Activated B cell treated with CpG ODN at 0.5 μM for 24 hours (primary cell): ENCODE data around the gene HMG20A. TPM values are rescaled to one million over a fixed set of nuclear protein-coding genes. Genes with fewer than 3 reads are reported as not detected.

Experiments used
- ATAC-seq: fragments of 200-7000 bp; cut with Tn5 transposase; one replicate; pipeline ENCODE4 v1.10.0; 2021; ENCODE audit warnings: low read depth, mild to moderate bottlenecking, moderate library complexity
- CTCF ChIA-PET: fragments of 350-600 bp; sonication (Branson Sonifier 250); formaldehyde crosslinking; loops from one replicate; lab custom pipeline; 2021; ENCODE audit warnings: antibody characterized with exemption; lab: Charles Lee
- POLR2A ChIA-PET: fragments of 350-600 bp; sonication (Branson Sonifier 250); formaldehyde crosslinking; loops from one replicate; lab custom pipeline; 2021; ENCODE audit warnings: antibody characterized with exemption; lab: Charles Lee
- DNase-seq: peaks from one replicate; pipeline ENCODE4 v3.0.0; 2022
- H3K27ac Mint-ChIP-seq: one replicate; pipeline ENCODE4 v1.8.0; 2020; ENCODE audit warnings: mixed read lengths
- H3K27me3 Mint-ChIP-seq: one replicate; pipeline ENCODE4 v1.8.0; 2021; ENCODE audit warnings: mixed read lengths
- H3K36me3 Mint-ChIP-seq: one replicate; pipeline ENCODE4 v1.8.0; 2021; ENCODE audit warnings: low read depth, mixed read lengths
- H3K4me1 Mint-ChIP-seq: one replicate; pipeline ENCODE4 v1.8.0; 2021; ENCODE audit warnings: mixed read lengths
- H3K4me3 Mint-ChIP-seq: one replicate; pipeline ENCODE4 v1.8.0; 2020; ENCODE audit warnings: mild to moderate bottlenecking, mixed read lengths
- H3K9me3 Mint-ChIP-seq: one replicate; pipeline ENCODE4 v1.8.0; 2020; ENCODE audit warnings: mixed read lengths
- intact Hi-C: fragments of 100-400 bp; cut with micrococcal nuclease; formaldehyde crosslinking; loops from one replicate; pipeline ENCODE4 v1.15.1; 2024
- total RNA-seq: library from RNA; stranded (reverse); gene quantifications from 2 replicates; pipeline ENCODE4 v1.2.3, GENCODE V29; 2022
- TF ChIP-seq, protein P1 (sequence below): fragments of 200-600 bp; IDR thresholded peaks from one replicate; pipeline ENCODE4 v1.8.0; 2022; ENCODE audit warnings: antibody characterized with exemption, mild to moderate bottlenecking

Gene HMG20A
- total RNA-seq, 1 donor from 2014 or later = 53.9 TPM

DNA sequence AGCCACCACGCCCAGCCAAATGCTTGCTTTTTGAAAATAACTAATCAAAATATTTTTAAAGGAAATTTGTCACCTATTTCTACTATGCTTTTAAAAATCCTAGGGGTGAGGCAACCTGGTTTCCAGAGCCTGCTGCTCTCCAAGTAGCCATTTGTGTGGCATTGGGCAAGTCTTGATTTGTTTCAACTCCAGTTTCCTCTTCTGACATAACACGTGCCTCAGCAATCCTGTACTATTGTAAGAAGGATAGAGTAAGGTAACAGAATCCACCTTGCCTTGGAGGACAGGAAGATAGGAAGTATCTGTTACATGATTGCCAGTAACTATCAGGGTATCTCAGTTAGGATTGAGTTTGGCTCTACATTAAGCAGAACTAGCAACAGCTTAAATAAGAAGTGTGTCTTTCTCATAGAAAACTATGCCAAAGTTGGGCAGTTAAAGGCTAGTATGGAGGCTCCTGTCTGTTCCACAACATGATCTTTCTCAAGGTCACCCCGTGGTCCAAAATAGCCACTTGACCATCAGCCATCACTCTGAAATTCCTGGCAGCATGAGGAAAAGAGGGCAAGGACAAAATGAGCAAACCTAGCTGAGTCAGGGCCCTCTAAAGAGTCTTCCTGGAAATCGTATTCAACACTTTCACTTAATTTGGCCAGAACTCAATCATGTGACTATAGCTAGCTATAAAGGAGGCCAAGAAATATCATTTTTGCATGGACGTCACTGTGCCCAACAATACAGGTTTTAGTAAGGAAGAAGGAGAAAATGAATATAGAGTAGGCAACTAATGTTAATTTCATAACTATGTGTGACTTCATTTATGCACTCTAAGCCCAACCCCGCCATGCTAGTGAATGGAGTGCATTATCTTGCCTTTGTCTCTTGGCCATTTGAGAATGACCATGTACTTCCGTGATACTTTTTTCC, 66.1 kb downstream of the HMG20A start:
- H3K4me1 Mint-ChIP-seq = peaks cover 9% of the 10 kb centered on the region
- no peak overlapping the region for H3K4me3 Mint-ChIP-seq
- H3K27me3 Mint-ChIP-seq = no peaks in the 10 kb centered on the region
- H3K9me3 Mint-ChIP-seq = no peaks in the 10 kb centered on the region
- H3K36me3 Mint-ChIP-seq = peaks cover 55% of the 10 kb centered on the region
- ATAC-seq (no peak), DNase-seq (no peak)
- POLR2A ChIA-PET = interaction anchor here (0.6 kb wide), 1 partner anchor 533 kb away, joined by 4 read pairs; no protein-coding TSS in a partner anchor
- CTCF ChIA-PET = interaction anchor here (1.4 to 1.5 kb wide), 2 partner anchors 10 to 57 kb away, joined by 3 to 5 read pairs; no protein-coding TSS in a partner anchor
- H3K27ac Mint-ChIP-seq = no peak overlapping the region
- intact Hi-C loops = no loop called here
- TF ChIP-seq, protein P1, sequence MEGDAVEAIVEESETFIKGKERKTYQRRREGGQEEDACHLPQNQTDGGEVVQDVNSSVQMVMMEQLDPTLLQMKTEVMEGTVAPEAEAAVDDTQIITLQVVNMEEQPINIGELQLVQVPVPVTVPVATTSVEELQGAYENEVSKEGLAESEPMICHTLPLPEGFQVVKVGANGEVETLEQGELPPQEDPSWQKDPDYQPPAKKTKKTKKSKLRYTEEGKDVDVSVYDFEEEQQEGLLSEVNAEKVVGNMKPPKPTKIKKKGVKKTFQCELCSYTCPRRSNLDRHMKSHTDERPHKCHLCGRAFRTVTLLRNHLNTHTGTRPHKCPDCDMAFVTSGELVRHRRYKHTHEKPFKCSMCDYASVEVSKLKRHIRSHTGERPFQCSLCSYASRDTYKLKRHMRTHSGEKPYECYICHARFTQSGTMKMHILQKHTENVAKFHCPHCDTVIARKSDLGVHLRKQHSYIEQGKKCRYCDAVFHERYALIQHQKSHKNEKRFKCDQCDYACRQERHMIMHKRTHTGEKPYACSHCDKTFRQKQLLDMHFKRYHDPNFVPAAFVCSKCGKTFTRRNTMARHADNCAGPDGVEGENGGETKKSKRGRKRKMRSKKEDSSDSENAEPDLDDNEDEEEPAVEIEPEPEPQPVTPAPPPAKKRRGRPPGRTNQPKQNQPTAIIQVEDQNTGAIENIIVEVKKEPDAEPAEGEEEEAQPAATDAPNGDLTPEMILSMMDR = no peak

DNA sequence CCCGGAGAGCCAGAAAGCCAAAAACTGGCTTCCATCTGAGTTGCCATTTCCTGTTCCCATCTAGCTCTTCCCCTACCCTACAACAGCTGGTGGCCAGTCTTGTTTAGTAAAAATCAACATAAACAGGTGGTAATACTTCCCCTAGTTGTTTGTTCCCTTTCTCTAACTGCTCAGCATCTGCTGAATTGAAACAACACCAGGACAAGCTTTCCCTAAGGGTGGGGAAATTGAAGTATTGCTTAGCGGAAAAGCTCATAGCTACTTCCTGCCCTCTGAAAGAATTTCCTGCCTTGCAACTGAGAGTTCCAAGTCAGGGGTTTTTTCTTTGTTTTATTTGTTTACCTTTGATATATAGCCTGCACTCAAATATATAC, 66.8 kb downstream of the HMG20A start:
- DNase-seq = no peak
- intact Hi-C loops = no loop called here
- no peak for ATAC-seq
- no peak overlapping the region for H3K4me3 Mint-ChIP-seq
- H3K27ac Mint-ChIP-seq = no peak overlapping the region
- TF ChIP-seq, protein P1 = no peak
- H3K4me1 Mint-ChIP-seq = peaks cover 9% of the 10 kb centered on the region
- peaks cover 51% of the 10 kb centered on the region for H3K36me3 Mint-ChIP-seq
- POLR2A ChIA-PET = interaction anchor here (0.6 kb wide), 1 partner anchor 533 kb away, joined by 4 read pairs; no protein-coding TSS in a partner anchor
- H3K27me3 Mint-ChIP-seq = no peaks in the 10 kb centered on the region
- H3K9me3 Mint-ChIP-seq = no peaks in the 10 kb centered on the region
- CTCF ChIA-PET = interaction anchor here (1.4 kb wide), 1 partner anchor 9 kb away, joined by 3 read pairs; no protein-coding TSS in a partner anchor

DNA sequence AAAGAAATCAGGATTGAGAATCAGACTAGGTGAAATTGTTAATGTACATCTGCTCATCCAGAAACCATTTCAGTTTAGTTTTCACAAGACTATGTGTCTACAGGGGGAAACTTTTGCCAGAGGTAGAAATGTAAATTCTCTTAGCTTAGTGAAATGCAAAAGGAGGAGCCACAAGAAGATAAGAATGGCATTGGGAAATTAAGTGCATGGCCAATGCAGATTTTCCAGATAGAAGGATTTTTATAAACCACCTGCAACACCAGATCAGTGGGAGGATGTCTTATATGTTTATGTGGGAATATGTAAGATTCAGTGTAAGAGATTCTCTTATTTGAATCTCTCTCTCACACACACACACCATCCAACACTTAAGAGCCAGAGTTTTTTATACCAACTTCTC, 67.2 kb downstream of the HMG20A start:
- Mint-ChIP-seq H3K36me3 (peaks cover 47% of the 10 kb centered on the region), H3K9me3 (no peaks in the 10 kb centered on the region), H3K4me3 (no peak overlapping the region), H3K27me3 (no peaks in the 10 kb centered on the region), H3K27ac (no peak overlapping the region), H3K4me1 (peaks cover 12% of the 10 kb centered on the region)
- ChIA-PET POLR2A (no interaction called here), CTCF (interaction anchor here (1.4 kb wide), 1 partner anchor 9 kb away, joined by 3 read pairs; no protein-coding TSS in a partner anchor)
- DNase-seq (no peak), ATAC-seq (no peak)
- intact Hi-C loops = no loop called here
- TF ChIP-seq, protein P1 = no peak

DNA sequence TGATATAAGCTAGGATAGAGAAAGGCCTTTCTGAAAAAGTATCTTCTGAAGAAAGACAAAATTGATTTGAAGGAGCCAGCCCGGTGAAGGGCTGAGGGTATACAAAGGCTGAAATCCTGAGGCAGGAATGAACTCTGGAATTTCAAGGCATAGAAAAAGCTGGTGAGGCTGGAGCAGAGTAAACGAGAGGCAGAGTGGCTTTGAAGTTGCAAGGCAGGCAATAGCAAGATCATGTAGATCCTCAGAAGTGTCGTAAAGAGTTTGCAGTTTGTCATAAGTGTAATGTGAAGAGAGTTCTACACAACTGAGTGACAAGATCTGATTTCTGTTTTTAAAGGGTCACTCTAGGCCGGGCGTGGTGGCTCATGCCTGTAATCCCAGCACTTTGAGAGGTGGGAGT, 69.0 kb downstream of the HMG20A start:
- Mint-ChIP-seq H3K4me1 (peaks cover 21% of the 10 kb centered on the region), H3K9me3 (no peaks in the 10 kb centered on the region), H3K27ac (no peak overlapping the region), H3K27me3 (no peaks in the 10 kb centered on the region), H3K36me3 (peaks cover 29% of the 10 kb centered on the region), H3K4me3 (no peak overlapping the region)
- intact Hi-C loops = no loop called here
- TF ChIP-seq, protein P1 = no peak
- ATAC-seq (no peak), DNase-seq (no peak)
- ChIA-PET CTCF (interaction anchor here (0.6 to 1.3 kb wide), 2 partner anchors 54 to 667 kb away, joined by 3 read pairs; no protein-coding TSS in a partner anchor), POLR2A (no interaction called here)
